GM06990 (cell line): ENCODE measurements around the gene WDR54.

Source experiments
- DNase-seq: peaks from one replicate; pipeline ENCODE4 v3.0.0-alpha.2; 2011; ENCODE audit not compliant: insufficient read length; ENCODE audit errors: extremely low read depth
- H3K27me3 ChIP-seq: replicated peaks from 2 replicates; pipeline ENCODE4 v1.6.0; 2011; ENCODE audit warnings: low read length; ENCODE audit not compliant: control insufficient read depth, insufficient read depth
- H3K36me3 ChIP-seq: 2 replicates; pipeline ENCODE4 v1.5.1; 2011; ENCODE audit warnings: low read length; ENCODE audit not compliant: control insufficient read depth, insufficient read depth
- H3K4me3 ChIP-seq: replicated peaks from 2 replicates; pipeline ENCODE4 v1.5.1; 2011; ENCODE audit warnings: low read depth, mild to moderate bottlenecking, control low read depth, low read length
- CTCF ChIP-seq: IDR thresholded peaks from 2 replicates; pipeline ENCODE4 v1.5.1; 2011; ENCODE audit warnings: low read length, control low read depth, mild to moderate bottlenecking, inconsistent platforms; ENCODE audit not compliant: insufficient read depth, poor library complexity, severe bottlenecking

The WDR54 gene

GRCh38 chr2:74429487-74430451 lies 8.2 kb downstream of the WDR54 start:
- Histone ChIP-seq H3K36me3 (peaks cover 8% of the 10 kb centered on the region), H3K4me3 (no peak overlapping the region)

GRCh38 chr2:74430502-74430901 lies 9.0 kb downstream of the WDR54 start:
- no peak for TF ChIP-seq CTCF
- Histone ChIP-seq H3K27me3 (no peaks in the 10 kb centered on the region), H3K36me3 (peaks cover 3% of the 10 kb centered on the region), H3K4me3 (no peak overlapping the region)
- DNase-seq: no peak

More at GRCh38 chr2:74429487-74430451, 8.2 kb downstream of the WDR54 start:
- no peak for TF ChIP-seq CTCF
- no peak for DNase-seq
- H3K27me3 ChIP-seq: no peaks in the 10 kb centered on the region

- no peaks in the 10 kb centered on the region for H3K27me3 ChIP-seq
- H3K36me3 ChIP-seq: no peaks in the 10 kb centered on the region
- no peak overlapping the region for H3K4me3 ChIP-seq
- DNase-seq: no peak
- TF ChIP-seq CTCF: no peak
Observed at GRCh38 chr2:74436111-74436805, 14.7 kb downstream of the WDR54 start.

GRCh38 chr2:74436848-74437695 lies 15.5 kb downstream of the WDR54 start:
- H3K27me3 ChIP-seq: no peaks in the 10 kb centered on the region
- DNase-seq: no peak
- H3K36me3 ChIP-seq: no peaks in the 10 kb centered on the region
- no peak for TF ChIP-seq CTCF
- H3K4me3 ChIP-seq: no peak overlapping the region

- Histone ChIP-seq H3K36me3 (no peaks in the 10 kb centered on the region), H3K27me3 (no peaks in the 10 kb centered on the region), H3K4me3 (no peak overlapping the region)
- no peak for DNase-seq
- no peak for TF ChIP-seq CTCF
Observed at GRCh38 chr2:74438248-74438647, 16.7 kb downstream of the WDR54 start.
